ENCODE results near the gene NT5DC2. TPM values are rescaled to one million over a fixed set of nuclear protein-coding genes. Genes with fewer than 3 reads are reported as not detected.

Gene NT5DC2
- total and polyA plus RNA-seq, 2 of the 8 experiments (the other 6 are each of a cell fraction or from before 2014, with no cell fraction given), result 331 to 477 TPM

GRCh38 chr3:52535411-52536111, 1.9 kb upstream of the NT5DC2 start:
- Histone ChIP-seq H2BK15ac (ENCODE audit: low read length) (no peak overlapping the region), H3K14ac (ENCODE audit: insufficient read length) (no peak overlapping the region), H3K23ac (ENCODE audit: insufficient read length) (no peak overlapping the region), H3K4me3 (ENCODE audit: extremely low read depth in 1 of 4, insufficient read depth in 2 of 4, low read depth in 3 of 4, low read length in 4 of 4) (peak overlapping the region in 2 of 4 experiments; percentile 3 to 31; a peak in 3 of 8 replicates), H4K5ac (ENCODE audit: insufficient read length, low read depth, low read length) (no peak overlapping the region), H3K4ac (replicated peaks; ENCODE audit: insufficient read length, low read depth, low read length) (no peak overlapping the region), H3K79me1 (ENCODE audit: low read depth, low read length) (peaks cover 28% of the 10 kb centered on the region), H3K9me3 (ENCODE audit: insufficient read depth in 2 of 2, low read depth in 1 of 2, low read length in 1 of 2) (no peaks in the 10 kb centered on the region), H3K36me3 (ENCODE audit: control insufficient read depth in 2 of 4, insufficient read depth in 4 of 4, low read length in 3 of 4) (peaks cover 0 to 3% (median 0%) of the 10 kb centered on the region in 4 experiments; a peak in 4 of 8 replicates), H3K27me3 (replicated peaks in 1 of 4; ENCODE audit: control insufficient read depth in 3 of 4, extremely low read depth in 1 of 4, insufficient read depth in 3 of 4, low read length in 3 of 4) (no peaks in the 10 kb centered on the region), H2BK12ac (ENCODE audit: low read depth, low read length) (no peak overlapping the region), H2BK120ac (replicated peaks; ENCODE audit: low read depth, low read length) (no peak overlapping the region), H3K23me2 (ENCODE audit: low read depth, low read length) (peaks cover 26% of the 10 kb centered on the region), H3K79me2 (ENCODE audit: control insufficient read depth in 1 of 2, insufficient read depth in 2 of 2, low read length in 2 of 2) (peaks cover 12 to 54% of the 10 kb centered on the region in 2 experiments), H2BK5ac (ENCODE audit: low read depth, low read length) (no peak overlapping the region), H3K56ac (replicated peaks; ENCODE audit: insufficient read length, low read depth, low read length) (no peak overlapping the region), H3K18ac (ENCODE audit: extremely low read depth, low read length) (no peak overlapping the region), H3K4me1 (replicated peaks in 1 of 4; ENCODE audit: control insufficient read depth in 3 of 4, insufficient read depth in 4 of 4, low read length in 3 of 4) (peaks cover 7 to 33% (median 19%) of the 10 kb centered on the region in 4 experiments), H2BK20ac (ENCODE audit: low read length) (no peak overlapping the region), H2AK5ac (ENCODE audit: low read depth, low read length) (no peak overlapping the region), H3K4me2 (ENCODE audit: insufficient read depth in 1 of 2, low read depth in 2 of 2, low read length in 2 of 2) (peak overlapping the region; percentile 39 to 89; a peak in 2 of 4 replicates), H4K91ac (replicated peaks; ENCODE audit: insufficient read length, low read length) (no peak overlapping the region), H3K9ac (replicated peaks in 1 of 4; ENCODE audit: extremely low read depth in 1 of 4, low read depth in 3 of 4, low read length in 3 of 4) (no peak overlapping the region), H2AFZ (ENCODE audit: low read length) (no peak overlapping the region), H3K27ac (ENCODE audit: low read depth, low read length) (no peak overlapping the region), H4K20me1 (replicated peaks in 1 of 2; ENCODE audit: control insufficient read depth in 1 of 2, insufficient read depth in 2 of 2, low read length in 2 of 2) (peaks cover 10 to 31% of the 10 kb centered on the region in 2 experiments), H4K8ac (ENCODE audit: extremely low read depth, insufficient read depth, low read length) (no peak overlapping the region)
- ChIA-PET CTCF (ENCODE audit: partially characterized antibody) (interaction anchor here (0.8 to 1.0 kb wide), 4 partner anchors 9 to 63 kb away, joined by 3 to 5 read pairs (median 4); no protein-coding TSS in a partner anchor), POLR2A (ENCODE audit: partially characterized antibody) (interaction anchor here (0.6 to 2.6 kb wide), 17 partner anchors 9 to 111 kb away, joined by 3 to 16 read pairs (median 4); partner anchors contain the start of gene TNNC1)
- 91% methylated on average over 19 of the region's 19 CpGs; no CpG with 5 or more reads in 1 of the 2 experiments for WGBS, 2 experiments (ENCODE audit: extremely low coverage in 1 of 2, insufficient coverage in 1 of 2, insufficient read length in 1 of 2, insufficient replicate concordance in 2 of 2, low coverage in 1 of 2, low lambda C conversion rate in 2 of 2, missing lambda C conversion rate in 1 of 2)
- TF ChIP-seq CHD1 (IDR thresholded peaks at IDR 0.05; ENCODE audit: low read depth, low read length) (no peak), SP2 (IDR thresholded peaks at IDR 0.05; ENCODE audit: low read length) (no peak), SAP30 (IDR thresholded peaks at IDR 0.05; ENCODE audit: insufficient read depth, insufficient replicate concordance, low read length) (no peak), BCL11A (IDR thresholded peaks at IDR 0.05; ENCODE audit: low read depth in 2 of 2, low read length in 2 of 2) (no peak), CTBP2 (IDR thresholded peaks at IDR 0.05; ENCODE audit: borderline replicate concordance, insufficient read depth, insufficient read length, low read length) (no peak)
- FAIRE-seq, result no peak
- DNase-seq (ENCODE audit: low read depth in 1 of 2, low spot score in 2 of 2), result no peak
